Body of pancreas (tissue), 4 donors: ENCODE results near the gene PRKD1. TPM values are rescaled to one million over a fixed set of nuclear protein-coding genes. Genes with fewer than 3 reads are reported as not detected.

ENCODE experiments used
- ATAC-seq: fragments of 150-250 bp; one replicate; pipeline ENCODE4 v1.9.1; 2016
- DNase-seq, 4 donors: peaks; one replicate each; pipeline ENCODE4 v3.0.0-alpha.2; 2019
- H3K27ac ChIP-seq, 4 donors: fragments of 200-600 bp; sonication (generic); 1 replicate in 3 of 4; 2 replicates in 1 of 4; pipeline versions ENCODE4 v1.5.1 to v1.6.1; 2016 to 2019; ENCODE audit warnings: mild to moderate bottlenecking in 1 of 4, mixed read lengths in 1 of 4, moderate library complexity in 1 of 4
- H3K27me3 ChIP-seq, 2 donors: fragments of 200-600 bp; sonication (generic); one replicate each; pipeline ENCODE4 v1.6.0; 2016; ENCODE audit warnings: mild to moderate bottlenecking in 1 of 2
- H3K36me3 ChIP-seq, 2 donors: fragments of 200-600 bp; sonication (generic); replicated peaks in 1 of 2; 2 replicates each; pipeline ENCODE4 v1.5.1; 2016; ENCODE audit warnings: low read depth in 2 of 2; ENCODE audit not compliant: insufficient read depth in 1 of 2
- H3K4me1 ChIP-seq: fragments of 200-600 bp; sonication (generic); one replicate; pipeline ENCODE4 v1.6.0; 2016
- H3K4me3 ChIP-seq, 2 donors: fragments of 200-600 bp; sonication (generic); 1 replicate in 1 of 2; 2 replicates in 1 of 2; pipeline ENCODE4 v1.5.1; 2016 to 2019
- H3K9me3 ChIP-seq, 3 donors: fragments of 200-600 bp; sonication (generic); 1 replicate in 2 of 3; 2 replicates in 1 of 3; pipeline ENCODE4 v1.5.1; 2016
- POLR2A ChIP-seq, 3 donors: fragments of 450-650 bp; IDR thresholded peaks; one replicate each; pipeline ENCODE4 v1.6.1; 2016; ENCODE audit warnings: antibody characterized with exemption in 3 of 3, mild to moderate bottlenecking in 2 of 3
- WGBS, 2 donors: methylation state at CpG; one replicate each; pipeline ENCODE4 v1.1.5; 2017; 5-methylcytosine and 5-hydroxymethylcytosine counted together
- intact Hi-C: fragments of 100-400 bp; cut with DNase I; formaldehyde crosslinking; loops from one replicate; pipeline ENCODE4 v1.15.1; 2023
- total RNA-seq, 2 donors: library from RNA; depleted of rRNA; stranded (reverse); fragments of >200 nt; gene quantifications; one replicate each; pipeline ENCODE4 v1.1.0, GENCODE V29; 2016
- TF ChIP-seq, protein P1 (sequence below), 7 experiments: fragments of 450-650 bp in 4 of 7; fragments of 200-600 bp in 3 of 7; sonication (generic) in 3 of 7; IDR thresholded peaks; one replicate each; pipeline ENCODE4 v1.5.1; 2016 to 2019; ENCODE audit warnings: antibody characterized with exemption in 7 of 7

PRKD1 gene
- total RNA-seq, 2 donors from 2014 or later: 5.3 to 14.8 TPM

DNA sequence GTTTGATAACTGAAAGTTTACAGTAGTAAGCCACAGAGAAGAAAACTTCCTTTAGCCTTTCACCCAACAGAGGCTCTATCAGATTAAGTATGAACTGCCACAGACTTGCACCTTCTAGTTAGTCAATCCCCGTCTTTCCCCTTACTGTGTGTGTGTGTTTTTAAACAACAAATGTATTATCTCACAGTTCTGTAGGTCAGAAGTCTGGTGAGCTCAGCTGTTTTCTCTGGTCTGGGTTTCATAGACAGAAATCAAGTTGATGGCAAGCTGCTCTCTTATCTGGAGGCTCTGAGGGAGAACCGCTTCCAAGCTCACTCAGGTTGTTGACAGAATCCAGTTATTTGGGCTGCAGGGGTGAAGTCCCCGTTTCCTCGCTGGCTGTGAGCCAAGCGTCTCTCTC, 320.5 kb downstream of the PRKD1 start:
- no peak overlapping the region for H3K4me3 ChIP-seq
- intact Hi-C loops: no loop called here
- peaks cover 13% of the 10 kb centered on the region for H3K4me1 ChIP-seq
- TF ChIP-seq POLR2A (IDR thresholded peaks at IDR 0.05): no peak
- H3K27me3 ChIP-seq: no peaks in the 10 kb centered on the region
- no peaks in the 10 kb centered on the region for H3K36me3 ChIP-seq
- 27 to 29% methylated on average over 5 of the region's 5 CpGs for WGBS, 2 donors
- DNase-seq (peak in 1 of 4 donors; percentile 30), ATAC-seq (no peak)
- H3K9me3 ChIP-seq: no peaks in the 10 kb centered on the region
- H3K27ac ChIP-seq: no peak overlapping the region

DNA sequence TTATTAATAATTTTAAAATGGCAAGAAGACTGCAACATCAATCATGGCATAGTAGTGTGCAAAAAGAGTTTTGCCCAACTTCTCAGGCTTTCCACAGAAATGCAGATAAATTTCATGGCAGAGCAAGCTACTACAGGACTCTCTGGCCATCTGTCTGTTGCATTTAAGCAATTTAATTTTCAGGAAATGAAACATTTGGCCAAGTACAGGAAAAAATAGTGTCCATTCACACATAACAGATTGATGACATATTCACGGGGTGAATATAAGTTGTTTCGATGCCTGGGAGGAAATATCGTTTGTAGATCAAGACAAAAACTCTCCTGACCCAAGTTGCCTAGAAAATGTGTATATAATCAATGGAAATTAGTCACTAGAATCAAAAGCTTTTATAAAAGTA, 324.0 kb downstream of the PRKD1 start:
- H3K4me1 ChIP-seq: peaks cover 20% of the 10 kb centered on the region
- no peaks in the 10 kb centered on the region for H3K9me3 ChIP-seq
- no peaks in the 10 kb centered on the region for H3K36me3 ChIP-seq
- ATAC-seq: no peak
- DNase-seq: no peak
- H3K27ac ChIP-seq: no peak overlapping the region
- no peaks in the 10 kb centered on the region for H3K27me3 ChIP-seq
- 86 to 92% methylated on average over 3 of the region's 3 CpGs for WGBS, 2 donors
- no peak for TF ChIP-seq POLR2A (IDR thresholded peaks at IDR 0.05)
- TF ChIP-seq, protein P1, sequence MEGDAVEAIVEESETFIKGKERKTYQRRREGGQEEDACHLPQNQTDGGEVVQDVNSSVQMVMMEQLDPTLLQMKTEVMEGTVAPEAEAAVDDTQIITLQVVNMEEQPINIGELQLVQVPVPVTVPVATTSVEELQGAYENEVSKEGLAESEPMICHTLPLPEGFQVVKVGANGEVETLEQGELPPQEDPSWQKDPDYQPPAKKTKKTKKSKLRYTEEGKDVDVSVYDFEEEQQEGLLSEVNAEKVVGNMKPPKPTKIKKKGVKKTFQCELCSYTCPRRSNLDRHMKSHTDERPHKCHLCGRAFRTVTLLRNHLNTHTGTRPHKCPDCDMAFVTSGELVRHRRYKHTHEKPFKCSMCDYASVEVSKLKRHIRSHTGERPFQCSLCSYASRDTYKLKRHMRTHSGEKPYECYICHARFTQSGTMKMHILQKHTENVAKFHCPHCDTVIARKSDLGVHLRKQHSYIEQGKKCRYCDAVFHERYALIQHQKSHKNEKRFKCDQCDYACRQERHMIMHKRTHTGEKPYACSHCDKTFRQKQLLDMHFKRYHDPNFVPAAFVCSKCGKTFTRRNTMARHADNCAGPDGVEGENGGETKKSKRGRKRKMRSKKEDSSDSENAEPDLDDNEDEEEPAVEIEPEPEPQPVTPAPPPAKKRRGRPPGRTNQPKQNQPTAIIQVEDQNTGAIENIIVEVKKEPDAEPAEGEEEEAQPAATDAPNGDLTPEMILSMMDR (IDR thresholded peaks at IDR 0.05): no peak
- intact Hi-C loops: no loop called here
- H3K4me3 ChIP-seq: no peak overlapping the region

DNA sequence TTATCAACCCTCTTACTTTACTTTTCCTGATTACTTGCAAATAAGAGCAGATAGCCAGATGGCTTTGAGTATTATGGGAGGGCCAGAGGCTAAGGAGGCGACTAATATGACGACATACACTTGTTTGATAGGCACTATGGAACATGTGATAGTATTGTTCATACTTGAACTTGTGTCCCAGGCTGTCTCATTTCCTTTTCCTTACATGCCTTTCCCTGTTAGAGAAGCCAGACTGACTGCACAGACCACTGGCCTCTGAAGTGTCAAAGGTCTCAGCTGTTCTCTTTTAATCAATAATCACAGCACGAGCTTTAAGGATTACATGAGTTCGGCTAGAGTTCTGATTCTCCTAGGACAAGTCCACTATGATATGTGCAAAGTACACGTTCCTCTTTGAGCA, 326.0 kb downstream of the PRKD1 start:
- H3K27ac ChIP-seq: no peak overlapping the region
- intact Hi-C loops: no loop called here
- TF ChIP-seq, protein P1 (IDR thresholded peaks at IDR 0.05): no peak
- no peak for TF ChIP-seq POLR2A (IDR thresholded peaks at IDR 0.05)
- no peaks in the 10 kb centered on the region for H3K27me3 ChIP-seq
- ATAC-seq (no peak), DNase-seq (no peak)
- no peaks in the 10 kb centered on the region for H3K36me3 ChIP-seq
- H3K4me1 ChIP-seq: peaks cover 12% of the 10 kb centered on the region
- H3K4me3 ChIP-seq: no peak overlapping the region
- 56 to 74% methylated on average over 5 of the region's 5 CpGs for WGBS, 2 donors
- H3K9me3 ChIP-seq: no peaks in the 10 kb centered on the region

DNA sequence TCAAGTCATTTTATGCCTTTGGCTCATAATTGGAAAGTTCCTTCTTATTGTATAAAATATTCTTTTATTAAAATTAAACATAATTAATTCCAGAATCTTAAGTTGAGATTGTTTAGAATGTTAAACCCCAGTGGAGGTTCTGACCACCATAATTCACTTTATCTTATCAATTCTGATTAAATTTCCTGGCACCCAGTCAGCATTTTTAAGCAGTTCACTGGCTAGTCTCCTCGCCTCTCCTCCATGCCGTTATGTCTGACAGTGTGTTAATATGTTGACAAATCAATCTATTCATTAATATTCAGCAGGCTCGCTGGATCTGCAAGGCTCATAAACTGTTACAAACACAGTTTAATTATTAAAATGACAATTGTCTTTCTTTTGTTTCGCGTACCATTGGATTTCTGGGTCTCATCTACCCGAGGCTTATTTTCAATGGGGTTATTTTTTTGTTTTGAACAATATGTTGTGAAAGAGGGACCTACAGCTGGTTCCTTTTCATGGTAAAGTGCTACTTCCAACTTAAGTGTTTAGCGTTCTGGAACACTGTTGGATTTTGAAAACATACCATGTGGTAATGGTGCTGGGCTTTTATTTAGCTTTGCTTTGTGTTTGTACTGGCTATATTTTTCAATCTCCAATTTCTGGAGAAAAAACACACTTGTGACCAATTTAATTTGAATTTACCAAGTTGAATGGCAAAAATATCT, 339.7 kb downstream of the PRKD1 start:
- H3K9me3 ChIP-seq: no peaks in the 10 kb centered on the region
- no peak for TF ChIP-seq POLR2A (IDR thresholded peaks at IDR 0.05)
- TF ChIP-seq, protein P1 (IDR thresholded peaks at IDR 0.05): no peak
- ATAC-seq: no peak
- 62 to 66% methylated on average over 7 of the region's 7 CpGs for WGBS, 2 donors
- intact Hi-C loops: no loop called here
- no peak overlapping the region for H3K27ac ChIP-seq
- no peaks in the 10 kb centered on the region for H3K27me3 ChIP-seq
- no peak overlapping the region for H3K4me3 ChIP-seq
- no peaks in the 10 kb centered on the region for H3K36me3 ChIP-seq
- no peak for DNase-seq
- peaks cover 24% of the 10 kb centered on the region for H3K4me1 ChIP-seq

DNA sequence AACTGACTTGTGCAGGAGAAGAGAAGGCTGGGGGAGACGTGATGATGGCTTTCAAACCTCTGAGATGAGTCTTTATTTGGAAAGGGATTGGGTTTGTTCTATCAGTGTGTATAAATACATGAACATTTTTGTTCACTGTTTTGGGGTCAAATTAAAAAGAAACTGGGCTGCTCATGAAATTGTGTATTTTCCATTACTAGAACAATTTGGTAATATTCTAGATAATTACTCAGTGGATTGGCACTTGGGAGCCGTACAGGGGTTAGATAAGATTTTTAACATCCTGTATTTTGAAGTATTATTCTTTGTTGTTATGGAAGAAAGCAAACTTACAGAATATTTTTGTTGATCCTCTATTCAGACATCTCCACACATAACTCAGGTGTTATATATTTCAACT, 340.6 kb downstream of the PRKD1 start:
- no peaks in the 10 kb centered on the region for H3K9me3 ChIP-seq
- H3K27me3 ChIP-seq: no peaks in the 10 kb centered on the region
- WGBS, 2 donors: 59 to 65% methylated on average over 2 of the region's 2 CpGs
- no peak for DNase-seq
- peaks cover 24% of the 10 kb centered on the region for H3K4me1 ChIP-seq
- ATAC-seq: no peak
- no peaks in the 10 kb centered on the region for H3K36me3 ChIP-seq
- H3K27ac ChIP-seq: no peak overlapping the region
- TF ChIP-seq, protein P1 (IDR thresholded peaks at IDR 0.05): no peak
- TF ChIP-seq POLR2A (IDR thresholded peaks at IDR 0.05): no peak
- H3K4me3 ChIP-seq: no peak overlapping the region
- intact Hi-C loops: no loop called here
